Activated CD4-positive, alpha-beta T cell treated with anti-CD3 and anti-CD28 coated beads, Interleukin-2, Interleukin-6, amounts not matched to agents 100 ng/mL and 50 ng/mL, durations not matched to agents 16 hours and 8 hours (primary cell): Measurements from ENCODE around the gene PRAME.
A peak's percentile ranks its signal among the peaks of the same experiment; 100 is the strongest.
"Not testable (repeated sequence)": the region's sequence is repeated elsewhere in the genome, so short reads cannot be mapped to it uniquely, and the experiment has no call there.

ENCODE experiments used
- DNase-seq: peaks from one replicate; pipeline ENCODE4 v3.0.0-alpha.2; 2020

PRAME gene

GRCh38 chr22:22519591-22519990 is 39.5 kb downstream of the PRAME start:
- DNase-seq: no peak

GRCh38 chr22:22516992-22517391 is 42.1 kb downstream of the PRAME start:
- no peak for DNase-seq

GRCh38 chr22:22515890-22516289 is 43.2 kb downstream of the PRAME start:
- DNase-seq: no peak

- DNase-seq: not testable (repeated sequence)
Measured at GRCh38 chr22:22514431-22514830, 44.6 kb downstream of the PRAME start.

GRCh38 chr22:22513619-22514018 is 45.4 kb downstream of the PRAME start:
- DNase-seq: no peak

GRCh38 chr22:22512951-22513350 is 46.1 kb downstream of the PRAME start:
- DNase-seq: no peak

GRCh38 chr22:22510833-22511232 is 48.2 kb downstream of the PRAME start:
- not testable (repeated sequence) for DNase-seq

GRCh38 chr22:22509912-22510311 is 49.2 kb downstream of the PRAME start:
- not testable (repeated sequence) for DNase-seq

GRCh38 chr22:22508274-22509176 is 50.5 kb downstream of the PRAME start, which contains the start of gene ZNF280B:
Gene ZNF280B (minus strand): TSS chr22:22508742. CDS start chr22:22489398, 19,344 bp downstream.
- DNase-seq: peak; percentile 94

- no peak for DNase-seq
Measured at GRCh38 chr22:22507743-22508273, 51.3 kb downstream of the PRAME start.

GRCh38 chr22:22506736-22507135 is 52.3 kb downstream of the PRAME start:
- DNase-seq: no peak

GRCh38 chr22:22498267-22498666 is 60.8 kb downstream of the PRAME start:
- DNase-seq: no peak
